ENCODE data around the gene XRCC1.

DNA sequence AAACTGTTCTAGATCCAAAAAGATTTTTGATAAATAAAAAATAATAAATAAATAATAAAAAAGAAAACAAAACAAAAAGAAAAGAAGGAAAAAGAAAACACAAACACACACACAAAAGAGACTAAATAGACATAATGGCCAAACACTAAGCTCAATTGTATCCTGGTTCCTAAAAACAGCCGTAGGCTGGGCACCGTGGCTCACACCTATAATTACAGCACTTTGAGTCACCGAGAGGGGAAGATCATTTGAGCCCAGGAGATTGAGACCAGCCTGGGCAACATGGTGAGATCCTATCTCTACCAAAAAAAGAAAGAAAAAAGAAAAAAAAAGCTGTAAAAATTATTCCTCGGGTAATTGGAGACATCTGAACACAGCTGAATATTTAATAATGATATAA is 57.3 kb downstream of the XRCC1 start:
- TF ChIP-seq, protein P1, sequence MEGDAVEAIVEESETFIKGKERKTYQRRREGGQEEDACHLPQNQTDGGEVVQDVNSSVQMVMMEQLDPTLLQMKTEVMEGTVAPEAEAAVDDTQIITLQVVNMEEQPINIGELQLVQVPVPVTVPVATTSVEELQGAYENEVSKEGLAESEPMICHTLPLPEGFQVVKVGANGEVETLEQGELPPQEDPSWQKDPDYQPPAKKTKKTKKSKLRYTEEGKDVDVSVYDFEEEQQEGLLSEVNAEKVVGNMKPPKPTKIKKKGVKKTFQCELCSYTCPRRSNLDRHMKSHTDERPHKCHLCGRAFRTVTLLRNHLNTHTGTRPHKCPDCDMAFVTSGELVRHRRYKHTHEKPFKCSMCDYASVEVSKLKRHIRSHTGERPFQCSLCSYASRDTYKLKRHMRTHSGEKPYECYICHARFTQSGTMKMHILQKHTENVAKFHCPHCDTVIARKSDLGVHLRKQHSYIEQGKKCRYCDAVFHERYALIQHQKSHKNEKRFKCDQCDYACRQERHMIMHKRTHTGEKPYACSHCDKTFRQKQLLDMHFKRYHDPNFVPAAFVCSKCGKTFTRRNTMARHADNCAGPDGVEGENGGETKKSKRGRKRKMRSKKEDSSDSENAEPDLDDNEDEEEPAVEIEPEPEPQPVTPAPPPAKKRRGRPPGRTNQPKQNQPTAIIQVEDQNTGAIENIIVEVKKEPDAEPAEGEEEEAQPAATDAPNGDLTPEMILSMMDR (IDR thresholded peaks at IDR 0.05): no peak
- TF ChIP-seq POLR2AphosphoS5 (IDR thresholded peaks at IDR 0.05; ENCODE audit: insufficient read depth in 1 of 2, low read depth in 1 of 2): no peak
